ENCODE measurements around the gene MOSMO.

- TF ChIP-seq, protein P1, sequence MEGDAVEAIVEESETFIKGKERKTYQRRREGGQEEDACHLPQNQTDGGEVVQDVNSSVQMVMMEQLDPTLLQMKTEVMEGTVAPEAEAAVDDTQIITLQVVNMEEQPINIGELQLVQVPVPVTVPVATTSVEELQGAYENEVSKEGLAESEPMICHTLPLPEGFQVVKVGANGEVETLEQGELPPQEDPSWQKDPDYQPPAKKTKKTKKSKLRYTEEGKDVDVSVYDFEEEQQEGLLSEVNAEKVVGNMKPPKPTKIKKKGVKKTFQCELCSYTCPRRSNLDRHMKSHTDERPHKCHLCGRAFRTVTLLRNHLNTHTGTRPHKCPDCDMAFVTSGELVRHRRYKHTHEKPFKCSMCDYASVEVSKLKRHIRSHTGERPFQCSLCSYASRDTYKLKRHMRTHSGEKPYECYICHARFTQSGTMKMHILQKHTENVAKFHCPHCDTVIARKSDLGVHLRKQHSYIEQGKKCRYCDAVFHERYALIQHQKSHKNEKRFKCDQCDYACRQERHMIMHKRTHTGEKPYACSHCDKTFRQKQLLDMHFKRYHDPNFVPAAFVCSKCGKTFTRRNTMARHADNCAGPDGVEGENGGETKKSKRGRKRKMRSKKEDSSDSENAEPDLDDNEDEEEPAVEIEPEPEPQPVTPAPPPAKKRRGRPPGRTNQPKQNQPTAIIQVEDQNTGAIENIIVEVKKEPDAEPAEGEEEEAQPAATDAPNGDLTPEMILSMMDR (IDR thresholded peaks at IDR 0.05) = no peak
- TF ChIP-seq POLR2A (IDR thresholded peaks at IDR 0.05) = no peak
These were observed 526 bp downstream of the MOSMO start for GRCh38 chr16:22008215-22009059.
